HCT116 (cell line): Measurements from ENCODE around the gene C3AR1.

Source experiments
- CTCF ChIP-seq, 3 experiments: fragments of 200-600 bp in 1 of 3; sonication (generic) in 1 of 3; IDR thresholded peaks in 2 of 3; conservative IDR thresholded peaks in 1 of 3; 2 replicates each; pipeline ENCODE4 v1.5.1; 2012 to 2017; ENCODE audit warnings: low read depth in 2 of 3, low read length in 2 of 3, antibody characterized with exemption in 1 of 3, borderline replicate concordance in 1 of 3, control low read depth in 1 of 3, mild to moderate bottlenecking in 1 of 3, mixed read lengths in 1 of 3, mixed run types in 1 of 3, moderate library complexity in 1 of 3; ENCODE audit not compliant: insufficient read depth in 1 of 3
- EGR1 ChIP-seq: IDR thresholded peaks from 2 replicates; pipeline ENCODE4 v1.6.1; 2012; ENCODE audit warnings: low read depth
- ELF1 ChIP-seq: IDR thresholded peaks from 2 replicates; pipeline ENCODE4 v1.6.1; 2012; ENCODE audit warnings: low read depth, borderline replicate concordance
- EZH2 ChIP-seq: fragments of 200-600 bp; sonication (generic); IDR thresholded peaks from 2 replicates; pipeline ENCODE4 v1.6.1; 2017; ENCODE audit warnings: antibody characterized with exemption, mixed run types
- POLR2A ChIP-seq: IDR thresholded peaks from 2 replicates; pipeline ENCODE4 v1.7.0; 2011; ENCODE audit warnings: borderline replicate concordance; ENCODE audit not compliant: insufficient read depth, insufficient read length; ENCODE audit errors: extremely low read depth
- RAD21 ChIP-seq: IDR thresholded peaks from 2 replicates; pipeline ENCODE4 v1.6.1; 2012; ENCODE audit warnings: low read depth, mild to moderate bottlenecking
- SIN3A ChIP-seq: IDR thresholded peaks from 2 replicates; pipeline ENCODE4 v1.6.1; 2012; ENCODE audit warnings: low read depth
- TCF7L2 ChIP-seq: IDR thresholded peaks from 2 replicates; pipeline ENCODE4 v1.7.0; 2011; ENCODE audit warnings: borderline replicate concordance, inconsistent platforms; ENCODE audit not compliant: insufficient read depth, insufficient read length; ENCODE audit errors: extremely low read depth
- ZNF274 ChIP-seq: fragments of 200-500 bp; sonication (Bioruptor generic); IDR thresholded peaks from 2 replicates; pipeline ENCODE4 v1.6.1; 2014; ENCODE audit warnings: mild to moderate bottlenecking, low read depth, low read length, inconsistent platforms

GRCh38 chr12:8080120-8080519 is 14.0 kb upstream of the C3AR1 start:
- TF ChIP-seq EGR1 (no peak), CTCF (IDR thresholded peaks at IDR 0.05 in 2 of 3, conservative IDR thresholded peaks at IDR 0.05 in 1 of 3; ENCODE audit: borderline replicate concordance in 1 of 3, insufficient read depth in 1 of 3, low read depth in 2 of 3, low read length in 2 of 3) (no peak), RAD21 (no peak), POLR2A (no peak), EZH2 (no peak), SIN3A (no peak), ELF1 (no peak), ZNF274 (no peak), TCF7L2 (no peak)
